Gastroesophageal sphincter (tissue), 3 donors: ENCODE measurements around the gene CHRM4.

ENCODE experiments used
- EP300 ChIP-seq: sonication (generic); formaldehyde crosslinking; IDR thresholded peaks from one replicate; pipeline ENCODE4 v1.6.1; 2017; ENCODE audit warnings: antibody characterized with exemption, mild to moderate bottlenecking
- POLR2A ChIP-seq, 2 donors: fragments of 450-650 bp; IDR thresholded peaks; one replicate each; pipeline ENCODE4 v1.6.1; 2017; ENCODE audit warnings: antibody characterized with exemption in 2 of 2, mild to moderate bottlenecking in 2 of 2, moderate library complexity in 1 of 2
- POLR2AphosphoS5 ChIP-seq: sonication (generic); formaldehyde crosslinking; IDR thresholded peaks from one replicate; pipeline ENCODE4 v1.6.1; 2017; ENCODE audit warnings: antibody characterized with exemption
- TF ChIP-seq, protein P1 (sequence below), 4 experiments: fragments of 200-600 bp in 2 of 4; fragments of 450-650 bp in 2 of 4; sonication (generic) in 1 of 4; IDR thresholded peaks; one replicate each; pipeline ENCODE4 v1.5.1; 2017 to 2019; ENCODE audit warnings: antibody characterized with exemption in 4 of 4, mild to moderate bottlenecking in 2 of 4, moderate library complexity in 2 of 4

DNA sequence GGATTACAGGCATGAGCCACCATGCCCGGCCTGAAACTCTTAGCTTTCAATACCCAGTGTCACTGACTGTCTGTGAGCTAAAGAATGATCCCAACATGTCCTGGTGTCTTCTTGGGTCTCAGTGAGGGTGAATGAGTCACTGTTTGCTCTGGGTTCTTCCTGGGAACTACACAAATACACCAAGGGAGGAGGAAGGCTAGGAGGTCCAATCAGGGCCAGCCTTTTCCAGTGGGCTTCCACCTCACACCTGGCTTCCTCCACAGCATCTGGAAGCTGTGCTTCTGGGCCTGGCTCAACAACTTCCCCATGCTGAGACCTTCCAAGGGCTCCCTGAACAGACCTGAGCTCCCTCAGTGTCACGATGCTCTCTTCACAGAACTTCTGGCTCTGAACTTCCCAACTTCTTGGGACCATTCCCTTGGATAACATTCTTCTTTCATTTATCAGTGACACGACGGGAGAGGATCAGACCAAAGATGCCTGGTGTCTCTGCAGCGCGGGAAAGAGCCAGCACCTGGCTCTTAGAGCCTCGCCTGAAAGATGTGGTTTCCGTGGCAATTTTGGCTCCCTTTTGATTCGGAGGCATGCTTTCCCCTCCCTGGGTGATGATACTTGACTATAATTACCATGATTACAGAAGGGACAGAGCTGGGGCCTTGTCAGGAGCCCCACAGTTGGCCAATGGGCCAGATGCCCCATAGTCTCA is 22.3 kb upstream of the CHRM4 start:
- TF ChIP-seq, protein P1, sequence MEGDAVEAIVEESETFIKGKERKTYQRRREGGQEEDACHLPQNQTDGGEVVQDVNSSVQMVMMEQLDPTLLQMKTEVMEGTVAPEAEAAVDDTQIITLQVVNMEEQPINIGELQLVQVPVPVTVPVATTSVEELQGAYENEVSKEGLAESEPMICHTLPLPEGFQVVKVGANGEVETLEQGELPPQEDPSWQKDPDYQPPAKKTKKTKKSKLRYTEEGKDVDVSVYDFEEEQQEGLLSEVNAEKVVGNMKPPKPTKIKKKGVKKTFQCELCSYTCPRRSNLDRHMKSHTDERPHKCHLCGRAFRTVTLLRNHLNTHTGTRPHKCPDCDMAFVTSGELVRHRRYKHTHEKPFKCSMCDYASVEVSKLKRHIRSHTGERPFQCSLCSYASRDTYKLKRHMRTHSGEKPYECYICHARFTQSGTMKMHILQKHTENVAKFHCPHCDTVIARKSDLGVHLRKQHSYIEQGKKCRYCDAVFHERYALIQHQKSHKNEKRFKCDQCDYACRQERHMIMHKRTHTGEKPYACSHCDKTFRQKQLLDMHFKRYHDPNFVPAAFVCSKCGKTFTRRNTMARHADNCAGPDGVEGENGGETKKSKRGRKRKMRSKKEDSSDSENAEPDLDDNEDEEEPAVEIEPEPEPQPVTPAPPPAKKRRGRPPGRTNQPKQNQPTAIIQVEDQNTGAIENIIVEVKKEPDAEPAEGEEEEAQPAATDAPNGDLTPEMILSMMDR (IDR thresholded peaks at IDR 0.05): no peak
- TF ChIP-seq POLR2AphosphoS5 (no peak), POLR2A (IDR thresholded peaks at IDR 0.05) (no peak), EP300 (no peak)
